Measurements from ENCODE around the gene BARX2.
A peak's percentile ranks its signal among the peaks of the same experiment; 100 is the strongest.

The BARX2 gene

DNA sequence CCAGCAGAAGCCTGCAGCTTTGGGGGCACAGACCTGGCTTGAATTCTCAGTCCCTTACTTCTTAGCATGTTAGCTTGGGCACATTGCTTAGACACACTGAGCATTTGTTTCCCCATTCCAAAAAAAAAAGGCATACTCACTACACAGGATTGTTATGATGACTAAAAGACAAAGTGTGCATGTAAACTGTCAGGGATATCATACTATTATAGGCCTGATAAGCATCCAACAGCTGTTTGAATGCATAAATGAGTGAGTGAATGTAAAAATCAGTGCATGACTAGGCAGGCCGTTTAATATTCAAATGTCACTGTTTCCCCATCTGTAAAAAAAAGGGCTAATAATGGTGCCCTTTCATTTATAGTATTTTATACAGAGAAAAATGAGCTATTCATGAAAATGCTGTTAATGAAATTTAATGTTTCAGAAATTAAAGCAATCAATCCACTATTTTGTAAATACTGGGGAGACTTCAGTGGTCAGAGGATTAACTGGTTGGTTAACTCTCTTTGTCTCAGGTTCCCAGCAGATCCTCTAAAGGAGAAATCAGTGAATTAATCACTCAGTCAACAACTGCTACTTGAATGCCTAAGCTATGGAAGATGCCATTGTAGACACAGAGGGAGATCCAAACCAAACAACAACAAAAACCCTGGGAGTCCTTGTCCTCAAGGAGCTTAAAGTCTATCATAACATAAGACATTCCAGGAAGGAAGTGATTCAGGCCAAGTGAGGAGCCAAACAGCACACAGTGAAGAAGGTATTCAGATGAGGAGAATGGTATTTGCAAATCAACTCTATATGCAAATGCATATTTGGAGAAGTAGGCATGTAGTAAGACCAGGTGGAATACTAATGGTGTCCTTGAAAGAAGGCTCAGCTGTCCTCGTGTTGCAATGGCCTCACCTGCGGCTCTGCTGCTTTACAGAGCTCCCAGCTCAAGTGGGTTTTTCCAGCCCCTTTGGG is 26.8 kb downstream of the BARX2 start:
- no peaks in the 10 kb centered on the region for H3K4me1 Mint-ChIP-seq (ENCODE audit: low read depth)
- H3K27ac Mint-ChIP-seq = no peak overlapping the region
- DNase-seq (ENCODE audit: low spot score) = no peak
- no peaks in the 10 kb centered on the region for H3K27me3 Mint-ChIP-seq (ENCODE audit: low read depth)
- H3K4me3 Mint-ChIP-seq = no peak overlapping the region
- no peaks in the 10 kb centered on the region for H3K9me3 Mint-ChIP-seq
- H3K36me3 Mint-ChIP-seq (ENCODE audit: low read depth) = no peaks in the 10 kb centered on the region

DNA sequence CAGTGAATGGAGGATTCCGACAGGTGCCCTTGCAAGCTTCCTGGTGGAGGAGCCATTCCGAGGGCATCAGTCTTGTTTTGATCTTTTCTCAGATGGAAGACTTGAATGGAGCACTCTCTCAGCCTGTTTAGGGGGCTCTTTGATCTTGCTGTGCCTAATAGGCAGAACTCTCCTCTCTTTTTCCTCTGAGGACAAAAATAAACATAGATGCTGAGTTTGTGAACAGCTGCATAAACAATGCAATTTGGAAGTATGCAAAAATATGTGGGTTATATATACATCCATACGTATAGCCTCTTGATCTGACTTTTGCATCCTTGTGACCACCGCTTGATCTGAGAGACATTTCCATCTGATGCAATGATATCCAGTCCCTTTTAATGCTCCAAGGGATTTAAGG is 29.1 kb downstream of the BARX2 start:
- H3K4me3 Mint-ChIP-seq = no peak overlapping the region
- no peaks in the 10 kb centered on the region for H3K9me3 Mint-ChIP-seq
- no peak overlapping the region for H3K27ac Mint-ChIP-seq
- H3K27me3 Mint-ChIP-seq (ENCODE audit: low read depth) = no peaks in the 10 kb centered on the region
- H3K36me3 Mint-ChIP-seq (ENCODE audit: low read depth) = no peaks in the 10 kb centered on the region
- DNase-seq (ENCODE audit: low spot score) = no peak
- H3K4me1 Mint-ChIP-seq (ENCODE audit: low read depth) = no peaks in the 10 kb centered on the region

DNA sequence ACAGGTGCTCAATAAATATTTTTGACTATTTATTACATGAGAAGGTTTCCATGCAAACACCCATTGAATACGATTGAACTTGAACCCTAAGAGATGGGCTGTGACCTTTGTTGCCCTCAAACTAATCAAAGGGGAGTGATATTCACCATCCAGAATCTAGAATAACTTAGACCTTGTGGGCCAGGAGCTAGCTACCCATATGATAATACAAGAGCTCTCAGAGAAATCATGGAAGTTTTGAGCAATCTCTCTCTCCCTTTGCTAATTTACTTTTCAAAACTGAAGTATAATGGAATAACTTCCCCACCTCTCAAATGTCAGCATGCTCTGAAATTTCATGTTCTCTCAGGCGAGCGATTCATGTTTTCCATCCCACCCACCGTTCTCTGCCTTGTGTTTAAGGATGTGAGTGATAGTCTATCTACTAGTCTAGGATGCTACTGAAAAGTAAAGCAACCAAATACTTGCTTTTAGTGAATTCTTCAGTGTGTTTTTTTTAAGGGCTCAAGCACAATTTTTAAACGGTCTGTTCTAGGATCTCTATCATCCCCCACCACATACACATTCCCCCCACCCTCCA is 33.3 kb downstream of the BARX2 start:
- DNase-seq (ENCODE audit: low spot score) = peak; percentile 46
- no peak overlapping the region for H3K4me3 Mint-ChIP-seq
- no peaks in the 10 kb centered on the region for H3K4me1 Mint-ChIP-seq (ENCODE audit: low read depth)
- H3K9me3 Mint-ChIP-seq = no peaks in the 10 kb centered on the region
- no peaks in the 10 kb centered on the region for H3K27me3 Mint-ChIP-seq (ENCODE audit: low read depth)
- no peak overlapping the region for H3K27ac Mint-ChIP-seq
- H3K36me3 Mint-ChIP-seq (ENCODE audit: low read depth) = no peaks in the 10 kb centered on the region

DNA sequence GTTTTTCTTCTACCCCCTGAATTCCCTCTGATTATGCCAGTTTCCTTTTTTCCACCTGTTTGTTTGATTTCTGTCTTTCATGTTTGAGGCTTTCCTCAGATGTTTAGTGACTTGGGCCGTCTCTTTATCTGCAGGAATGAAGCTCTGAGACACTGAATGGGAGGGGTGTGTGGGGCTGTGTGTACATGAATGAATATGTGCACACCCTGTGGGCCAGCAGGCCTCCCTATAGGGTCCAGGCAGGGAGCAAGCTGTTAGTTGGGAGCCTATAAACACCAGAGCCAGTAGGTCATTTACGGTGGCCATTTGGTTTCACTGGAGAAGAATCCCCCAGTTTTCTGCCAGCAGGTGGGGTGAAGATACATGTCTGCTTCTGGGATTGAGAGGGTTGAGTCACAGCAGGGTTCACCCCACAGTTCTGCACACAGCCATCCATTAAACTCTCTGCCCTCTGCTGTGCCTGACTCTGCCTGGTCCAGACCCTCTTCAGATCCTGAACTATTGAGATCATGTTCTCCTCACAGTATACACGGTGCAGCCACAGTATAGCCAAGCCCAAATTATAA is 34.8 kb downstream of the BARX2 start:
- H3K9me3 Mint-ChIP-seq = no peaks in the 10 kb centered on the region
- no peak for DNase-seq (ENCODE audit: low spot score)

DNA sequence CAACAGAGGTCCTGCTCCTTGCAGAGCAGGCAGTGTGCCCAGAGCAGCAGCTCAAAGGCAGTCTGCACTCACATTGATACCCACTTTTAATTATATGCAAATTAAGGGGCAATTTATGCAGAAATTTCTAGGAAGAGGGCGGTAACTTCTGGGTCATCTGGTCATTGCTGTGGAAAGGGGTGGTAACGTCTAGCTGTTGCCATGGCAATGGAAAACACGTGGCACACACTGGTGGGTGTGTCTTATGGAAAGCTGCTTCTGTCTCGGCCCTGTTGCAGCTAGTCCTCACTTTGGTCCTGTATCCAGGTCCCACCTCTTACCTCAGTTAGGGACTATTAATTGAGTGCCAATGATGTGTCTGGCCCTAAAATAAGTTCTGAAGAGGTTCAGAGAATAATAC is 36.8 kb downstream of the BARX2 start:
- H3K9me3 Mint-ChIP-seq = no peaks in the 10 kb centered on the region
- H3K27me3 Mint-ChIP-seq (ENCODE audit: low read depth) = no peaks in the 10 kb centered on the region
- no peak overlapping the region for H3K4me3 Mint-ChIP-seq
- H3K27ac Mint-ChIP-seq = no peak overlapping the region
- H3K4me1 Mint-ChIP-seq (ENCODE audit: low read depth) = no peaks in the 10 kb centered on the region
- H3K36me3 Mint-ChIP-seq (ENCODE audit: low read depth) = no peaks in the 10 kb centered on the region
- no peak for DNase-seq (ENCODE audit: low spot score)

More for the DNA sequence above, 34.8 kb downstream of the BARX2 start:
- H3K36me3 Mint-ChIP-seq (ENCODE audit: low read depth) = no peaks in the 10 kb centered on the region
- no peak overlapping the region for H3K27ac Mint-ChIP-seq
- no peaks in the 10 kb centered on the region for H3K27me3 Mint-ChIP-seq (ENCODE audit: low read depth)
- no peaks in the 10 kb centered on the region for H3K4me1 Mint-ChIP-seq (ENCODE audit: low read depth)
- no peak overlapping the region for H3K4me3 Mint-ChIP-seq

DNA sequence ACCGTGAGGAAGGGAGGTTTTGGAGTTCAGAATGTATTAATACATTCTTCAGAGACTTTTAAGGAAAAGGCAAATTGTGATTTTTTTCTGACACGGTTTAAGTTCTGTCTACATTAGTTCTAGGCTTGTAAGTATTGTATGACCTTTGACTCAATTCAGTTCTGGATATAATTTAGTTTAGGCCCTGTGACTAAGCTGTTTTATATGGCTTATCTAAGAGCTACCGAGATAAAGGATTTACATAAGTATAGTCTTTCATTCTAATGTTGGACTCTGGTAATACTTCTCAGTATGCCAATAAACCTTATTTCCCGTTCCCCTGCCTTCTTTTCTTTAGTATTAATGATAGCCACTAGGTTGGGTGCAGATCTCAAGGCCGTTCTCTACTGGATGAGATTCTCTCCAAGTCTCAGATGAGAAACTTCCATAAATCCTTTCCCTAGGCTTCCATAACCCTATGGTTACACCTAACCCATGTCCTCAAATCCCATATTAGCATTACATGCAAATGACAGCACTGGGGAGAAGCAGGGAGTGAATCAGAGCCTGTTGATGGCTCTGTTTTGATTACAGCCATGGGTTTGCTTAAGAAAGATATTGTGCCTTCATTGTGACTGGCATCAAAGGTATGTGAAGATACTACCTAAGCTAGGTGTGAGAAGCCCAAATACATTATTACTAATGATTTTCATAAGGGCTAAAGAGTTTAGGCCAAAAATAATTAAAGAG is 38.7 kb downstream of the BARX2 start:
- Mint-ChIP-seq H3K4me1 (ENCODE audit: low read depth) (peaks cover 7% of the 10 kb centered on the region), H3K4me3 (no peak overlapping the region), H3K36me3 (ENCODE audit: low read depth) (no peaks in the 10 kb centered on the region), H3K9me3 (no peaks in the 10 kb centered on the region), H3K27ac (no peak overlapping the region), H3K27me3 (ENCODE audit: low read depth) (no peaks in the 10 kb centered on the region)
- DNase-seq (ENCODE audit: low spot score) = no peak

DNA sequence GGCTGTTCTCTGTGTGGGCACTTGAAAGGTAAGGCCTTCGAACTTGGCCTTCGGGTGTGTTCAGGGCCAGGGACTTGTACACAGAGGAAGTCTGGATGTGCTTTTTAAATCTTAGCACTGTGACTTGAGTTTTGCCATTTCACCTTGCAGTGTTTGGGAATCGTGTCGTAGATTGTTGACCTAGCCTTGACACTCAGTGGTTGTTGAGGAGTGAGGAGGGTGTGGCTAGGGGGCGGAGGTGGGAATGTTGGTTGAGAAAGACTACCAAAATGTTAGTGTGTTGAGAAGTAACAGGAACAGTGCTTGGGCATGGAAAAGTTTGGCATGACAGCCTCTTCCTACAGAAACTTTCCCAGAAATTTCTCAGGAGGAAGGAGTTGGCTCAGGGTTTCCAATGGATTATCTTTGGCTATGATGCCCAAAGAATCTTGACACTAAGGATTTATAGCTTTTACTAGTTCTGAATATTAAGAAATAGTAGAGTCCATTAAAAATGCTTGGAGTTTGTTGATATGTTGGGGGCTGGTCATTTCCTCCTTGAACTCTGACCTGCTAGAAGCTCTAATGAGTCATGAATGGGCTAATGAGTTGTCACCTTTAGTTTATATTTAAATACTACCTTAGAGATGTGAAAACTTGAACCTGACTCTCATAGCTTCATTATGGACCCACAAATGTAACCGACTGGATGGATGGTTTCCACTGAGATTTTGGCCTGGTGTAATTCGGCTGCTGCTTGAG is 40.6 kb downstream of the BARX2 start:
- Mint-ChIP-seq H3K36me3 (ENCODE audit: low read depth) (no peaks in the 10 kb centered on the region), H3K27me3 (ENCODE audit: low read depth) (no peaks in the 10 kb centered on the region), H3K9me3 (no peaks in the 10 kb centered on the region), H3K27ac (no peak overlapping the region), H3K4me1 (ENCODE audit: low read depth) (peaks cover 7% of the 10 kb centered on the region), H3K4me3 (no peak overlapping the region)
- DNase-seq (ENCODE audit: low spot score) = no peak

DNA sequence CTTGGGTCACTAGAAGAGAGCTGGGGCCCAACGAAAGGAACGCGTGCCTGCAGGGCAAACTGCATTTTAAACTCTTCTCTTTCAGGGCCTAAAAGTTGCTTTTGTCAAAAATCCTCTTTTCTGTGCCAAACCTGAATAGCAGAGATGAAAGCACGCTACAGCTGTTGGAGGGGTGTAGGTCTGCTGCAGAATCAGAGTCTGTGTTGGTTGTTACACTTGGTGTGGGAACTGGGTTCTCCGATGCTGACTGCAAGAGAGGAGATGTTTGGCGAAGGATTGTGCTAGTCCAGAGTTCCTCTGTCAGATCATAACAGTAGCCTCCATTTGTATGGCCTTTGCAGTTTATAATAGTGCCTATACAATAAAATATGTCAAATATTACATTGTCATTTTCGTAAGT is 41.8 kb downstream of the BARX2 start:
- no peak overlapping the region for H3K27ac Mint-ChIP-seq
- H3K27me3 Mint-ChIP-seq (ENCODE audit: low read depth) = no peaks in the 10 kb centered on the region

DNA sequence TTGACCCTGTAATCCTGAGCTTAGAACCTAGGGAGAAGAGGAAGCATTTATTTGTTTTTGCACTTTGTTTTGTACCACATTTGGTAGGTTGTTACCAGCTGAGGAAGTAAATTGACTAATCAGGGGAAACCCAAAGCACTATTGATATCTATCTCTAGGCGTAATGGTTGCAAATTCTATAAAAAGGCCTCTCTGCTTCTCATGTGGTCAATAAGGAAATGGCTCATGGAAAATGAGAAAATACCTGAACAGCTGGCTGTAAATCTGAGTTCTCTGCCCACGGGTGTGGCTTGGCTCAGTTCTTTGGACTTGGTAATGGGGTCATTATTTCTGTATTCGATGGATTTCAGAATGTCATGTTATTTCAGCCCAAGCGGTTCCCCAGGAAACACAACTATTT is 42.4 kb downstream of the BARX2 start:
- no peaks in the 10 kb centered on the region for H3K9me3 Mint-ChIP-seq
- H3K4me3 Mint-ChIP-seq = no peak overlapping the region
- H3K27ac Mint-ChIP-seq = peak overlapping the region; percentile 22
- DNase-seq (ENCODE audit: low spot score) = peak; percentile 22
- H3K4me1 Mint-ChIP-seq (ENCODE audit: low read depth) = peaks cover 7% of the 10 kb centered on the region
- no peaks in the 10 kb centered on the region for H3K27me3 Mint-ChIP-seq (ENCODE audit: low read depth)
- H3K36me3 Mint-ChIP-seq (ENCODE audit: low read depth) = no peaks in the 10 kb centered on the region

More for the DNA sequence above, 41.8 kb downstream of the BARX2 start:
- H3K4me3 Mint-ChIP-seq = no peak overlapping the region
- no peaks in the 10 kb centered on the region for H3K9me3 Mint-ChIP-seq
- no peaks in the 10 kb centered on the region for H3K36me3 Mint-ChIP-seq (ENCODE audit: low read depth)
- DNase-seq (ENCODE audit: low spot score) = no peak
- H3K4me1 Mint-ChIP-seq (ENCODE audit: low read depth) = peaks cover 7% of the 10 kb centered on the region

DNA sequence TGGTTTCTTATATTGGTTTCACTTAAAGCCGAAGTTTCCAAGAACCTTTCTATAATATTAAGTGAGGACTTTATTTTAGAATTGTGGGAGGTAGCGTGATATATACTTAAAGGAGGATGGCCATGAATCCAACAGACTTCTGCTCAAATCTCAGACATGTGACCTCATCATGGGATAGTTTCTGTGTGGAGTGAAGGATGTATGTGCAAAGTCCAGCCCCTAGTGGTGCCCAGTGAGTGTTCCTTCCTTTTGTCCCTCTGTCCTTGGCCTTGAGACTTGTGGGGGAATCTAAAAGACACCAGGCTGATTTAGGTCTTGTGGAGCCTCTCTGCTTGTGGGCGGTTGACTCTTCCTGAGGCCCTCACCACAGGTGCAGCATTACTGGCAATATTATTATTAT is 43.7 kb downstream of the BARX2 start:
- H3K9me3 Mint-ChIP-seq = no peaks in the 10 kb centered on the region
- peaks cover 7% of the 10 kb centered on the region for H3K4me1 Mint-ChIP-seq (ENCODE audit: low read depth)
- no peak overlapping the region for H3K4me3 Mint-ChIP-seq
- DNase-seq (ENCODE audit: low spot score) = no peak
- H3K27me3 Mint-ChIP-seq (ENCODE audit: low read depth) = no peaks in the 10 kb centered on the region
- no peaks in the 10 kb centered on the region for H3K36me3 Mint-ChIP-seq (ENCODE audit: low read depth)
- H3K27ac Mint-ChIP-seq = no peak overlapping the region

DNA sequence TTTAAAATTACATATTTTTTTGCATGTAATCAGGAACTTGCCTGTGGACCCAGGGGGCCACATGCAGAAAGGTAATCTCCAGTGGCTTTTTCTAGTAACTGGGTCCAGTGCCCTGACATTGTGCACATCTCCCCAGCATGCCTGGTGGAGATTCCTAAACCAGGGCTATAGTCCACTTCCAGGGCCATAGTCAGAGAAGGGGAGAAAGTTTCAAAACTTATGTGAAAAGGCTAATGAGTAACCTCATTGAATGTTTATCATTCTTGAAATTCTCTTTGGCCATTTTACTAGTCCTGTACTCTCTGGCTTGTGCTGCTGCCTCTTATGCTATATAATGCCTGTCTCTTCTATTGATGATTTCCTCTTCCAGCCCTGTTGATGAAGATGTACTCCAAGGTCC is 47.8 kb downstream of the BARX2 start:
- no peak for DNase-seq (ENCODE audit: low spot score)
- Mint-ChIP-seq H3K4me1 (ENCODE audit: low read depth) (no peaks in the 10 kb centered on the region), H3K27ac (no peak overlapping the region), H3K36me3 (ENCODE audit: low read depth) (no peaks in the 10 kb centered on the region), H3K4me3 (no peak overlapping the region), H3K27me3 (ENCODE audit: low read depth) (no peaks in the 10 kb centered on the region), H3K9me3 (no peaks in the 10 kb centered on the region)

DNA sequence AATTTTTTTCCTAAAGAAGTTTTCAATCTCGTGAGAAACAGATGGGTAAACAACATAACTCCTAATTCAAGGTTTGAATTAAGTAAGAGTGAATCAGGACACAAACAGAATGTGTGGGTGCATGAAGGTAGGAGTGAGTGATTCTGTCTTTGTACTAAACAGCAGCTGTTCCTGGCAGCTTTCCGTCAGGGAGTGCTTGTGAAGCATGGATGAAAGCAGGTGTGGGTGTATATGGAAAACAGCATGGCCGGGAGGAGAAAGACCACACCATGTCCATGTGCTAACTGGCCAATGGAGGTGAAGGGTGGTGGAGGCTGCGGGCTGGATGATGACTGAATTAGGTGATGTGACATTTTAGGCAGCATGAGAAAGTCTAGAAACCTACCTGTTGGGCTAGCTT is 49.6 kb downstream of the BARX2 start:
- H3K27me3 Mint-ChIP-seq (ENCODE audit: low read depth) = no peaks in the 10 kb centered on the region
- no peak overlapping the region for H3K4me3 Mint-ChIP-seq
- no peaks in the 10 kb centered on the region for H3K36me3 Mint-ChIP-seq (ENCODE audit: low read depth)
- H3K4me1 Mint-ChIP-seq (ENCODE audit: low read depth) = no peaks in the 10 kb centered on the region
- H3K9me3 Mint-ChIP-seq = no peaks in the 10 kb centered on the region
- no peak for DNase-seq (ENCODE audit: low spot score)
- no peak overlapping the region for H3K27ac Mint-ChIP-seq

DNA sequence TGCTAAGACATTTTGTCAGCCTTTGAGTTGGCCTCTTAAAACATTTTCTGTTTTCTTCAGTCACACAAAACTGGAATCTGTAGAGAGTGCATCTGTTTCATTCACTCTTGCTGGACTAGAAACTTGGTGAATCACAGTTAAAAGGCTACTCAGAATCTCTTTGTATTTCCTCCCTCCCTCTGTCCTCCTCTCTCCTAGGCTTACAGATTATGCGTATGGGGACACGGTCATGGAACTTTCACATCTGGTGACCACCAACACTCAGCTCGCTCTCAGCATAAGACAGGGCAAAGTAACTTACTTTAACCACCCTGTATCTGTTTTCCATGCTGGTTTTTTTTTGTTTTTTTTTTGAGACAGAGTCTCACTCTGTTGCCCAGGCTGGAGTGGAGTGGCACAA is 50.4 kb downstream of the BARX2 start:
- H3K4me3 Mint-ChIP-seq = no peak overlapping the region
- no peak for DNase-seq (ENCODE audit: low spot score)
- no peaks in the 10 kb centered on the region for H3K27me3 Mint-ChIP-seq (ENCODE audit: low read depth)
- no peak overlapping the region for H3K27ac Mint-ChIP-seq
- H3K4me1 Mint-ChIP-seq (ENCODE audit: low read depth) = no peaks in the 10 kb centered on the region
- no peaks in the 10 kb centered on the region for H3K9me3 Mint-ChIP-seq
- H3K36me3 Mint-ChIP-seq (ENCODE audit: low read depth) = no peaks in the 10 kb centered on the region

All from T-helper 2 cell treated with Interferon-gamma antibody and Interleukin-4, amounts not matched to agents 5 μg/mL and 100 μg/mL, for 36 hours (primary cell).